Neural cell (in vitro differentiated cells): Measurements from ENCODE around the gene CLSTN3. TPM values are rescaled to one million over a fixed set of nuclear protein-coding genes. Genes with fewer than 3 reads are reported as not detected.

Experiments
- H2AFZ ChIP-seq: fragments of 200-600, 300-800 bp; sonication (generic), shearing (Covaris generic); 2 replicates; pipeline ENCODE4 v1.6.0; 2014; ENCODE audit warnings: low read depth, mild to moderate bottlenecking, antibody characterized with exemption, low read length, moderate library complexity
- H3F3A ChIP-seq: fragments of 200-600 bp; shearing (Covaris generic); 2 replicates; pipeline ENCODE4 v1.6.1; 2016; ENCODE audit warnings: mild to moderate bottlenecking, moderate library complexity, mixed read lengths, antibody characterized with exemption, low read length; ENCODE audit not compliant: insufficient read depth, poor library complexity, severe bottlenecking
- H3K27ac ChIP-seq: fragments of 200-600, 300-800 bp; sonication (generic), shearing (Covaris generic); 2 replicates; pipeline ENCODE4 v1.5.1; 2014; ENCODE audit warnings: mild to moderate bottlenecking, low read length, moderate library complexity
- H3K27me3 ChIP-seq: fragments of 300-800, 200-600 bp; sonication (generic), shearing (Covaris generic); 2 replicates; pipeline ENCODE4 v1.6.0; 2014; ENCODE audit warnings: mild to moderate bottlenecking, low read depth, low read length, moderate library complexity; ENCODE audit not compliant: insufficient read depth
- H3K36me3 ChIP-seq: fragments of 300-800, 200-600 bp; sonication (generic), shearing (Covaris generic); 2 replicates; pipeline ENCODE4 v1.5.1; 2014; ENCODE audit warnings: mild to moderate bottlenecking, antibody characterized with exemption, low read length, moderate library complexity; ENCODE audit not compliant: insufficient read depth
- H3K4me2 ChIP-seq: fragments of 300-800, 200-600 bp; sonication (generic), shearing (Covaris generic); 2 replicates; pipeline ENCODE4 v1.6.0; 2014; ENCODE audit warnings: mild to moderate bottlenecking, low read length
- H3K4me3 ChIP-seq: fragments of 300-800, 200-600 bp; sonication (generic), shearing (Covaris generic); 2 replicates; pipeline ENCODE4 v1.5.1; 2014; ENCODE audit warnings: mild to moderate bottlenecking, low read length, moderate library complexity
- H3K79me2 ChIP-seq: fragments of 200-600 bp; shearing (Covaris generic); replicated peaks from 2 replicates; pipeline ENCODE4 v1.6.0; 2014; ENCODE audit warnings: mild to moderate bottlenecking, low read length, moderate library complexity; ENCODE audit not compliant: insufficient read depth
- H3K9ac ChIP-seq: fragments of 300-800, 200-600 bp; sonication (generic), shearing (Covaris generic); 2 replicates; pipeline ENCODE4 v1.6.1; 2016; ENCODE audit warnings: mild to moderate bottlenecking, low read length, mixed read lengths
- H3K9me2 ChIP-seq: fragments of 200-600 bp; shearing (Covaris generic); 2 replicates; pipeline ENCODE4 v1.6.1; 2016; ENCODE audit warnings: mild to moderate bottlenecking, low read length, mixed read lengths; ENCODE audit not compliant: insufficient read depth
- H3K9me3 ChIP-seq: fragments of 200-600, 300-800 bp; sonication (generic), shearing (Covaris generic); 2 replicates; pipeline ENCODE4 v1.6.1; 2016; ENCODE audit warnings: mild to moderate bottlenecking, mixed run types, low read length, moderate library complexity, mixed read lengths
- H4K20me1 ChIP-seq: fragments of 200-600 bp; shearing (Covaris generic); 2 replicates; pipeline ENCODE4 v1.6.1; 2016; ENCODE audit warnings: mild to moderate bottlenecking, mixed run types; ENCODE audit not compliant: insufficient read depth
- EP300 ChIP-seq: fragments of 450-650 bp; conservative IDR thresholded peaks from 2 replicates; pipeline ENCODE4 v1.6.1; 2014; ENCODE audit warnings: antibody characterized with exemption, mild to moderate bottlenecking, moderate library complexity; ENCODE audit not compliant: poor library complexity, severe bottlenecking
- EZH2 ChIP-seq: fragments of 200-600, 300-800 bp; shearing (Covaris generic), sonication (generic); IDR thresholded peaks from 2 replicates; pipeline ENCODE4 v1.6.1; 2014; ENCODE audit warnings: antibody characterized with exemption, low read length, borderline replicate concordance, mild to moderate bottlenecking; ENCODE audit not compliant: insufficient read depth, poor library complexity, severe bottlenecking
- MXI1 ChIP-seq: fragments of 450-650 bp; conservative IDR thresholded peaks from 2 replicates; pipeline ENCODE4 v1.6.1; 2014; ENCODE audit warnings: antibody characterized with exemption, mild to moderate bottlenecking; ENCODE audit not compliant: poor library complexity, severe bottlenecking
- POLR2AphosphoS5 ChIP-seq: IDR thresholded peaks from 2 replicates; pipeline ENCODE4 v1.6.1; 2012
- RAD21 ChIP-seq: fragments of 450-650 bp; conservative IDR thresholded peaks from 2 replicates; pipeline ENCODE4 v1.6.1; 2014; ENCODE audit warnings: antibody characterized with exemption, mild to moderate bottlenecking, moderate library complexity
- SMC3 ChIP-seq: fragments of 450-650 bp; conservative IDR thresholded peaks from 2 replicates; pipeline ENCODE4 v1.6.1; 2014; ENCODE audit warnings: antibody characterized with exemption, mild to moderate bottlenecking, moderate library complexity; ENCODE audit not compliant: poor library complexity
- TAF1 ChIP-seq: IDR thresholded peaks from 2 replicates; pipeline ENCODE4 v1.6.1; 2012; ENCODE audit warnings: low read depth
- polyA plus RNA-seq: library from polyadenylated mRNA; depleted of rRNA; stranded (reverse); fragments of >200 nt; gene quantifications from 2 replicates; pipeline ENCODE4 v1.2.3, GENCODE V29; 2014
- TF ChIP-seq, protein P1 (sequence below): IDR thresholded peaks from 2 replicates; pipeline ENCODE4 v1.6.1; 2012; ENCODE audit warnings: borderline replicate concordance
- TF ChIP-seq, protein P2 (sequence below): fragments of 450-650 bp; IDR thresholded peaks from 2 replicates; pipeline ENCODE4 v1.5.1; 2014; ENCODE audit warnings: antibody characterized with exemption, mild to moderate bottlenecking, moderate library complexity; ENCODE audit not compliant: poor library complexity, severe bottlenecking

The CLSTN3 gene
- polyA plus RNA-seq, 1 donor from 2014 or later: 61.0 TPM

DNA sequence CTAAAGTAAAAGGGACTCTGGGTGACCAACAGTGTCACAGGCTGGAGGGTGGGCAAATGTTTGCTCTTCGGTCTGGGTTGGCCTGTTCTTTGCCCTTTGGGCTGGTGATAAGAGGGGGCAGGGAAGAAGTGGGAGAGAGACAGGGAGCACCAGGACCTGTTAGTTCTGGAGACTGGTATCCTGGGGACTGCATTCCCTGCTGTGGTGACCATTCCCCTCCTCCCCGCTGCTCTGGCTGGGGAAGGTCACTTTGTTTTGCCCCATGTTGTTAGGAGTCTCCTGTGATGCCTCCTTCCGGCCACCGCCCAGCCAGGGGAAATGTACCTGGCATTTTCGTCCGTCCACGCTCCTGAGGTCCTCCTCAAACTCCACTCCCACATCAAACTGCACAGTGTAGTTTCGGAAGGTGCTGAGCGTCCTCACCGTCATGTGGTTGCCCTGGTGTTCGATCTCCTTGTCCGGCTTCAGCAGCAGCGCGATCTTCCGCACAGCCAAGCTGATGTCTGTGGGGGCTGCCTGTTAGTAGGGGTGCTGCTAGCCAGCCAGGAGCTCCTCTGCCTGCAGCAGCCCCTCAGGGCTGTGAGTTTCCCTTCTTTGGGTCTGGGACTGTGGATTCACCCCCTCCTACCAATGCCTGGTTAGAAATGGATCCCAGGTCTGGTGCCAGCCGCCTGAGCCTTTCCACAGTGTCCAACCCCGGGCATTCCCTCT, 2.1 kb upstream of the CLSTN3 start:
- TF ChIP-seq POLR2AphosphoS5: no peak
- no peak for TF ChIP-seq SMC3
- TF ChIP-seq, protein P1, sequence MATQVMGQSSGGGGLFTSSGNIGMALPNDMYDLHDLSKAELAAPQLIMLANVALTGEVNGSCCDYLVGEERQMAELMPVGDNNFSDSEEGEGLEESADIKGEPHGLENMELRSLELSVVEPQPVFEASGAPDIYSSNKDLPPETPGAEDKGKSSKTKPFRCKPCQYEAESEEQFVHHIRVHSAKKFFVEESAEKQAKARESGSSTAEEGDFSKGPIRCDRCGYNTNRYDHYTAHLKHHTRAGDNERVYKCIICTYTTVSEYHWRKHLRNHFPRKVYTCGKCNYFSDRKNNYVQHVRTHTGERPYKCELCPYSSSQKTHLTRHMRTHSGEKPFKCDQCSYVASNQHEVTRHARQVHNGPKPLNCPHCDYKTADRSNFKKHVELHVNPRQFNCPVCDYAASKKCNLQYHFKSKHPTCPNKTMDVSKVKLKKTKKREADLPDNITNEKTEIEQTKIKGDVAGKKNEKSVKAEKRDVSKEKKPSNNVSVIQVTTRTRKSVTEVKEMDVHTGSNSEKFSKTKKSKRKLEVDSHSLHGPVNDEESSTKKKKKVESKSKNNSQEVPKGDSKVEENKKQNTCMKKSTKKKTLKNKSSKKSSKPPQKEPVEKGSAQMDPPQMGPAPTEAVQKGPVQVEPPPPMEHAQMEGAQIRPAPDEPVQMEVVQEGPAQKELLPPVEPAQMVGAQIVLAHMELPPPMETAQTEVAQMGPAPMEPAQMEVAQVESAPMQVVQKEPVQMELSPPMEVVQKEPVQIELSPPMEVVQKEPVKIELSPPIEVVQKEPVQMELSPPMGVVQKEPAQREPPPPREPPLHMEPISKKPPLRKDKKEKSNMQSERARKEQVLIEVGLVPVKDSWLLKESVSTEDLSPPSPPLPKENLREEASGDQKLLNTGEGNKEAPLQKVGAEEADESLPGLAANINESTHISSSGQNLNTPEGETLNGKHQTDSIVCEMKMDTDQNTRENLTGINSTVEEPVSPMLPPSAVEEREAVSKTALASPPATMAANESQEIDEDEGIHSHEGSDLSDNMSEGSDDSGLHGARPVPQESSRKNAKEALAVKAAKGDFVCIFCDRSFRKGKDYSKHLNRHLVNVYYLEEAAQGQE: no peak
- TF ChIP-seq, protein P2, sequence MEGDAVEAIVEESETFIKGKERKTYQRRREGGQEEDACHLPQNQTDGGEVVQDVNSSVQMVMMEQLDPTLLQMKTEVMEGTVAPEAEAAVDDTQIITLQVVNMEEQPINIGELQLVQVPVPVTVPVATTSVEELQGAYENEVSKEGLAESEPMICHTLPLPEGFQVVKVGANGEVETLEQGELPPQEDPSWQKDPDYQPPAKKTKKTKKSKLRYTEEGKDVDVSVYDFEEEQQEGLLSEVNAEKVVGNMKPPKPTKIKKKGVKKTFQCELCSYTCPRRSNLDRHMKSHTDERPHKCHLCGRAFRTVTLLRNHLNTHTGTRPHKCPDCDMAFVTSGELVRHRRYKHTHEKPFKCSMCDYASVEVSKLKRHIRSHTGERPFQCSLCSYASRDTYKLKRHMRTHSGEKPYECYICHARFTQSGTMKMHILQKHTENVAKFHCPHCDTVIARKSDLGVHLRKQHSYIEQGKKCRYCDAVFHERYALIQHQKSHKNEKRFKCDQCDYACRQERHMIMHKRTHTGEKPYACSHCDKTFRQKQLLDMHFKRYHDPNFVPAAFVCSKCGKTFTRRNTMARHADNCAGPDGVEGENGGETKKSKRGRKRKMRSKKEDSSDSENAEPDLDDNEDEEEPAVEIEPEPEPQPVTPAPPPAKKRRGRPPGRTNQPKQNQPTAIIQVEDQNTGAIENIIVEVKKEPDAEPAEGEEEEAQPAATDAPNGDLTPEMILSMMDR: no peak
- TF ChIP-seq EZH2: no peak
- TF ChIP-seq RAD21: no peak
- TF ChIP-seq MXI1: no peak
- no peak for TF ChIP-seq TAF1
- no peak for TF ChIP-seq EP300

DNA sequence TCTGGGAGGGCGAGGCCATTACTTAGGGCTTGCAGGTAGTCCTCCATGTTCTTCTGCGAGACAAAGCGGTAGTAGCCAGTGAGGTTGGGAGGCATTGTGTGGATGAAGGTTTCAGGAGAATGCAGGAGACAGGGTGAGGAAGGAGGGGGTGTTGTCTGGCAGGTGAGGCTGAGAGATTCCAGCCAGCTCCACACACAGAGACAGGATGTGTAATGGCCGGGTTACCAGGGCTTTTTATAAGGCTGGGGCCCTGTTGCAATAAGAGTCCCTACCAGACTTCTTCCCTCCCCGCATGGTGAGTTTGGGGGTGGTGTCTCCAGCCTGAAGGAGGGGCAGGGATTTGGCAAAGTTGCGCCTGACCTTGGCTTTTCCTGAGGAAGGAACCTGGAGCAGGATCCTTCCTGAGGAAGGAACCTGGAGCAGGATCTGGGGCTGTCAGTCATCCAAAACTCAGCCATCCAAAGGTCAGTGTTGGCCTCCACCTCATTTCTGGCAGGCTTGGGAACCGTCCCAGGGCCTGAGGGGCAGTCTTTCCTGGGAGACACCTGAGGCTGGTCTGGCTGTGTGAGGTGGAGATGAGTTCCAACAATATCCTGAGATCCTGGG, 1.4 kb upstream of the CLSTN3 start, which contains the start of gene RBP5:
RBP5 (minus strand) TSS at position 209 of the 606 bp plus-strand sequence; CDS start at position 95, 114 bp downstream.
- peak within 1 kb of the TSS; percentile 97 for H3K9ac ChIP-seq
- H3K27me3 ChIP-seq: peaks cover 5% of the 10 kb centered on the region
- peaks cover 14% of the 10 kb centered on the region for H3K79me2 ChIP-seq
- no peaks in the 10 kb centered on the region for H3K9me2 ChIP-seq
- peak within 1 kb of the TSS; percentile 89 for H3K27ac ChIP-seq
- H3K4me2 ChIP-seq: peak within 1 kb of the TSS; percentile 52
- TF ChIP-seq, protein P1: no peak
- TF ChIP-seq POLR2AphosphoS5 (no peak), RAD21 (no peak), TAF1 (no peak), SMC3 (no peak), EZH2 (no peak), EP300 (no peak), MXI1 (no peak)
- TF ChIP-seq, protein P2: no peak
- no peaks in the 10 kb centered on the region for H3F3A ChIP-seq
- no peaks in the 10 kb centered on the region for H3K9me3 ChIP-seq
- no peaks in the 10 kb centered on the region for H4K20me1 ChIP-seq
- H3K36me3 ChIP-seq: no peaks in the 10 kb centered on the region
- H2AFZ ChIP-seq: peak within 1 kb of the TSS; percentile 95
- H3K4me3 ChIP-seq: peak within 1 kb of the TSS; percentile 85

More for the DNA sequence above, 2.1 kb upstream of the CLSTN3 start:
- no peaks in the 10 kb centered on the region for H3F3A ChIP-seq
- H2AFZ ChIP-seq: no peak overlapping the region
- no peak overlapping the region for H3K9ac ChIP-seq
- H3K9me2 ChIP-seq: no peaks in the 10 kb centered on the region
- no peaks in the 10 kb centered on the region for H3K36me3 ChIP-seq
- H3K27ac ChIP-seq: no peak overlapping the region
- H3K4me2 ChIP-seq: no peak overlapping the region
- peaks cover 5% of the 10 kb centered on the region for H3K27me3 ChIP-seq
- H3K79me2 ChIP-seq: peaks cover 14% of the 10 kb centered on the region
- no peak overlapping the region for H3K4me3 ChIP-seq
- no peaks in the 10 kb centered on the region for H4K20me1 ChIP-seq
- H3K9me3 ChIP-seq: no peaks in the 10 kb centered on the region
